Measurements from ENCODE around the gene BLM.

DNA sequence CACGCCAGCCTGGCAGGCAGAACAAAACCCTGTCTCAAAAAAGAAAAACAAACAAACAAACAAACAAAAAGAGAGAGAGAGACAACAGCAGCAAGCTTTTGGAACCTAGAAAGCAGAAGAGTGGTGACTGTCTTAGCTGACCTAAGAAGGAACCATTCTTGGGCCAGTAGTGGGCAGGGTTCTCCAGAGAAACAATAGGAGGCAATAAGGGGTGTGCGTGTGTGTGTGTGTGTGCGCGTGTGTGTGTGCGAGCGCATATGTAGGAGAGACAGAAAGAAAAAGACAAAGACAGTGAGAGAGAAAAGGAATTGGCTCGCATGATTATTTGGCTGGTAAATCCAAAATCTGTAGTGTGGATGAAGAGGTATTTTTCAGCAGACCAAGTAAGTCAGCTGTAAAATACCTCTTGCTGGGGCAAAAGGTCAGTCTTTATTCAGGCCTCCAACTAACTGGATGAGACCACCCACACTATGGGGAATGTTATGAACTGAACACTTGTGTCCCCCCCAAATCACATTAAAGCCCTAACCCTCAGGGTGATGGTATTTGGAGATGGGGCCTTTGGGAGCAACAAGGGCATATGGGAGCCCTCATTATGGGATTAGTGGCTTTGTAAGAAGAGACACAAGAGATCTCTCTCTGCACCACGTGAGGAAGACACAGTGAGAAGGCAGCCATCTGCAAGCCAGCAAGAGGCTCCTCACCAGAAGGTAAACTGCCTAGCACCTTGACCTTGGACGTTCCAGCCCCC is 15.1 kb upstream of the BLM start:
- TF ChIP-seq, protein P1, sequence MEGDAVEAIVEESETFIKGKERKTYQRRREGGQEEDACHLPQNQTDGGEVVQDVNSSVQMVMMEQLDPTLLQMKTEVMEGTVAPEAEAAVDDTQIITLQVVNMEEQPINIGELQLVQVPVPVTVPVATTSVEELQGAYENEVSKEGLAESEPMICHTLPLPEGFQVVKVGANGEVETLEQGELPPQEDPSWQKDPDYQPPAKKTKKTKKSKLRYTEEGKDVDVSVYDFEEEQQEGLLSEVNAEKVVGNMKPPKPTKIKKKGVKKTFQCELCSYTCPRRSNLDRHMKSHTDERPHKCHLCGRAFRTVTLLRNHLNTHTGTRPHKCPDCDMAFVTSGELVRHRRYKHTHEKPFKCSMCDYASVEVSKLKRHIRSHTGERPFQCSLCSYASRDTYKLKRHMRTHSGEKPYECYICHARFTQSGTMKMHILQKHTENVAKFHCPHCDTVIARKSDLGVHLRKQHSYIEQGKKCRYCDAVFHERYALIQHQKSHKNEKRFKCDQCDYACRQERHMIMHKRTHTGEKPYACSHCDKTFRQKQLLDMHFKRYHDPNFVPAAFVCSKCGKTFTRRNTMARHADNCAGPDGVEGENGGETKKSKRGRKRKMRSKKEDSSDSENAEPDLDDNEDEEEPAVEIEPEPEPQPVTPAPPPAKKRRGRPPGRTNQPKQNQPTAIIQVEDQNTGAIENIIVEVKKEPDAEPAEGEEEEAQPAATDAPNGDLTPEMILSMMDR (optimal IDR thresholded peaks at IDR 0.05 in 1 of 3, IDR thresholded peaks at IDR 0.05 in 1 of 3, conservative IDR thresholded peaks at IDR 0.05 in 1 of 3; ENCODE audit: extremely low read depth in 1 of 3, insufficient read depth in 2 of 3, low read length in 3 of 3): no peak
- no peak for TF ChIP-seq EZH2 (IDR thresholded peaks at IDR 0.05; ENCODE audit: low read length)

Measured in keratinocyte (primary cell).